Measurements from ENCODE around the gene UXT.
"Not testable (repeated sequence)": the region's sequence is repeated elsewhere in the genome, so short reads cannot be mapped to it uniquely, and the experiment has no call there.

Gene UXT

GRCh38 chrX:47623540-47624027, 35.4 kb downstream of the UXT start:
- peak in 41 of 42 donors; percentile 7 to 80 (median 49) for DNase-seq
- intact Hi-C loops (cut with DNase I) = no loop called here

- peak in 1 of 42 donors; percentile 3 for DNase-seq
- intact Hi-C loops (cut with DNase I) = no loop called here
Observed at GRCh38 chrX:47621851-47622250, 37.1 kb downstream of the UXT start.

- intact Hi-C loops (cut with DNase I) = no loop called here
- DNase-seq = peak in 32 of 42 donors; percentile 13 to 80 (median 40)
Observed at GRCh38 chrX:47620303-47620685, 38.7 kb downstream of the UXT start.

- peak; percentile 52 to 90 (median 82) for DNase-seq
- intact Hi-C loops (cut with DNase I) = no loop called here
Observed at GRCh38 chrX:47619486-47620302, 39.3 kb downstream of the UXT start, which contains the start of gene SYN1. TSS of gene SYN1 (minus strand) at chrX:47619857. CDS start at chrX:47619728, 129 bp downstream.

GRCh38 chrX:47618923-47619485, 40.0 kb downstream of the UXT start:
- peak in 1 of 42 donors; percentile 14 for DNase-seq
- intact Hi-C loops (cut with DNase I) = no loop called here

- peak in 4 of 42 donors; percentile 5 to 34 (median 11) for DNase-seq
- intact Hi-C loops (cut with DNase I) = no loop called here
Observed at GRCh38 chrX:47614618-47615017, 44.4 kb downstream of the UXT start.

- intact Hi-C loops (cut with DNase I) = no loop called here
- DNase-seq = peak in 34 of 42 donors; percentile 6 to 80 (median 41)
Observed at GRCh38 chrX:47613082-47613481, 45.9 kb downstream of the UXT start.

- peak in 2 of 42 donors; percentile 9 to 16 for DNase-seq
- intact Hi-C loops (cut with DNase I) = no loop called here
Observed at GRCh38 chrX:47612418-47612817, 46.6 kb downstream of the UXT start.

- intact Hi-C loops (cut with DNase I) = no loop called here
- DNase-seq = peak in 2 of 42 donors; percentile 11 to 29
Observed at GRCh38 chrX:47611926-47612325, 47.1 kb downstream of the UXT start.

- intact Hi-C loops (cut with DNase I) = no loop called here
- no peak for DNase-seq
Observed at GRCh38 chrX:47611489-47611888, 47.5 kb downstream of the UXT start.

- DNase-seq = no peak
- intact Hi-C loops (cut with DNase I) = no loop called here
Observed at GRCh38 chrX:47610511-47610910, 48.5 kb downstream of the UXT start.

GRCh38 chrX:47608130-47608810, 50.7 kb downstream of the UXT start:
- intact Hi-C loops (cut with DNase I) = no loop called here
- DNase-seq = peak in 24 of 42 donors; percentile 5 to 54 (median 27)

GRCh38 chrX:47607091-47607490, 51.9 kb downstream of the UXT start:
- DNase-seq = no peak
- intact Hi-C loops (cut with DNase I) = no loop called here

- peak in 2 of 42 donors; percentile 2 to 7 for DNase-seq
- intact Hi-C loops (cut with DNase I) = no loop called here
Observed at GRCh38 chrX:47605024-47605423, 54.0 kb downstream of the UXT start.

- intact Hi-C loops (cut with DNase I) = not testable (repeated sequence)
- peak in 2 of 42 donors; percentile 2 to 36 for DNase-seq
Observed at GRCh38 chrX:47603125-47603524, 55.9 kb downstream of the UXT start.

Measured in head of caudate nucleus (tissue), 42 donors.